Posterior vena cava (tissue), 2 donors: ENCODE measurements around the gene DPP6. TPM values are rescaled to one million over a fixed set of nuclear protein-coding genes. Genes with fewer than 3 reads are reported as not detected.
"Not testable (repeated sequence)": the region's sequence is repeated elsewhere in the genome, so short reads cannot be mapped to it uniquely, and the experiment has no call there.

Experiments used
- DNase-seq: peaks from one replicate; pipeline ENCODE4 v3.0.0-alpha.2; 2020; ENCODE audit warnings: low spot score
- intact Hi-C, 2 donors: fragments of 100-400 bp; cut with DNase I; formaldehyde crosslinking; loops; one replicate each; pipeline versions ENCODE4 v1.14.1 to v1.14.2; 2022 to 2023
- total RNA-seq, 2 donors: library from RNA; stranded (reverse); fragmentation: NEBNext Ultra II Directional; extraction: Animal tissue kit (Norgen Biotek cat#: 25700); gene quantifications; one replicate each; pipeline ENCODE4 v1.2.1, GENCODE V29; 2021
- donor health status: DM: yes; HTN: yes; CAD: no.
- donor health status: DM: yes; HTN: yes; CAD: no.

Gene DPP6
- total RNA-seq, 2 donors from 2014 or later = 0.10 to 1.2 TPM

DNA sequence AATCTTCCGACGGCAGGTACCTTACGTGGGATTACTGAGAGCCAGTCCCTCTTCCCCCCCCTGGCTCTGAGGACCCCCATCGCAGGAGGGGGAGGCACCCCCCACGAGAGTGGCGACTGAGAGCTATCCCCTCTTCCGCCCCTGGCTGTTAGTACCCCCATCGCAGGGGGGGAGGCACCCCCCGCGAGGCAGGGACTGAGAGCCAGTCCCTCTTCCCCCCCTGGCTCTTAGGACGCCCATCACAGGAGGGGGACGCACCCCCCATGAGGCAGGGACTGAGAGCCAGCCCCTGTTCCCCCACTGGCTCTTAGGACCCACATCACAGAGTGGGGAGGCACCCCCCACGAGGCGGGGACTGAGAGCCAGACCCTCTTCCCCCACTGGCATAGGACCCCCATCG is 8.4 kb downstream of the DPP6 start:
- DNase-seq = peak; percentile 63
- intact Hi-C loops = not testable (repeated sequence)

DNA sequence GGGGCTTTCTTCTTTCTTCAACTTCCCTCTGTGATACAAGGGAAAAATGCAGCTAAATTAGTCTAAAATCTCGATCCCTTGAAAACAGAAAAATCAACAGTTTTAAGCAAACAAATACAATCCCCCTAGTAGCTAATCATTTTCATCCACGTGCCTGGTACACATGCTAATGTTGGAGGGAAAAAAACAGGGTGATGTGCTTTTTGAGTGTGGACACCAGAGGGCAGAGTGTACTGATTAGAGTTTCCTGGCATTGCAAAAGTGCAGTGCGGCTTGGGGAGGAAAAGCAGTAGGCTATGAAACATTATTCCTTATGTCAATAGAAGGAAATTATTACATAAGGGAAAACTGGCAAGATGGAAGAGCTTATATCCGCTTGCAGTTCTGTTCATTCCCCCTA is 19.6 kb downstream of the DPP6 start:
- intact Hi-C loops, DNase-seq: not testable (repeated sequence)

DNA sequence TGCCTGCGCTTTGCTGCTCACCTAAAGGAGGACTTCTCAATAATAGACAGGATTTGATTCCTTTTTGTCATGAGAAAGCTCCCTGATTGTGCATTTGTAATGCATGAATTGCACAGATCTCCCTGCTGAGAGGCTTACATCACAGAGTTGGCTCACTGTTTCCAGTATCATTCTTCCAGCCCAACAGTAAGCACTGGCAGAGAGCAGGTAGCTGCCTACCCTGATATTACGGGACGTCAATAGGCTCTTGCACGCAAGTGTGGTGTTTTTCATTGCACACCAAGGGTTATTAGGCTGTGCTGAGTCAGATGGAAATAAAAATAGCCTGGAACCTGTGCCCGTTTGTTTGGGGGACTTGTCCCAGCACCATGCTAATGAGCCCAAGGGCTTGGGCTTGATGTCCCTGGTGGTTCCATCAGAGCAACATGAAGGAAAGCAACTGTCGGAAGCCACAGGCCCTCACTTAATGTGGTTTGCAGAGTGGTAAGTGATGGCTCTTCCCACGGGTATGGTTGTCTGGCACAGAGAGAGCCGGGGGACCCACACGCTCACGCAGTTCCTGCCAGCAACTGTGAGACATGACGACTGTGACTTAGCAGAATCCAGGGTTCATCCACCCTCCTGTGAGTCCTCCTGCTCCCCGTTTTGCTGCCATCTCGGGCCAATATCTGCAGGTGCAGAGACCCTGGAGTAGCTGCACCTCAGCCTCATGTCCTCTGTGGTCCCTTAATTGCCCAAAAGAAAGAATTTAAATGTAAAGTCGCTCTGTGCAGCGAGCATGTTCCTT is 20.4 kb downstream of the DPP6 start:
- intact Hi-C loops, DNase-seq: not testable (repeated sequence)

DNA sequence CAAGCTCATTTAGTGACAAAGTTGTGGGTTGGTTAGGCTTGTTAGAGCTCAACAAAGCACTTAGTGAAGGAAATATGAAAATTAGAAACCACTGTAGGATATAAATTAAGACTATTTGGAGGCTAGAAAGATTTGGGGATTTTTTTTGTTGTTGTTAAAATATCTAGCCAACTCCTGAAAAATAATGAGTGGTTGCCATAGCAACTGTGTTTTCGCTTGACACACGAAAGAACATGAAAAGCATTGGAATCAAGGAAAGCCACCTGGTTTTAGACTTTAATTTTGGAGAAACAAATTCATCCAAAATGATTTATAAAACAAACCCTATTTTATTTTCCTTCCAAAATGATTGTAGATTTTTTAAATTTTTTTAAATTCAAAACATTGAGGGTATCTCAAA is 26.3 kb downstream of the DPP6 start:
- DNase-seq, intact Hi-C loops: not testable (repeated sequence)

DNA sequence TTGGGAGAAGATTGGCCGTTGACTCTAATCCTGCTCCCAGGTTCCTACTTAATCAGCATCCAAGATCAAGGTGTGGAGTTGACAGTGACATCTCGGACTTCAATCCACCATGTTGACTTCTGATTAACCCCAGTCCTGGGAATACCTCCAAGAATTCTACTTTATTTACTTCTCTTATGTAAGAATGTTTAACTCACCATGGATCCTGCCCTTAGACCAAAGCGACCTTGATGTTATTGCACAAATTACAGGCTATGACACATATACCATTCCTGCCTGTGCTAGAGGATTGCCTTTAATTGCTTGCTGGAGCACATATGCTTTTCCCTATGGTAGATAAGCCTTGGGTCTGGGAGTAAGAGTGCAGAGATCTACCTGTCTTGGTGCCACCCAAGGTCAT is 28.1 kb downstream of the DPP6 start:
- intact Hi-C loops, DNase-seq: not testable (repeated sequence)

DNA sequence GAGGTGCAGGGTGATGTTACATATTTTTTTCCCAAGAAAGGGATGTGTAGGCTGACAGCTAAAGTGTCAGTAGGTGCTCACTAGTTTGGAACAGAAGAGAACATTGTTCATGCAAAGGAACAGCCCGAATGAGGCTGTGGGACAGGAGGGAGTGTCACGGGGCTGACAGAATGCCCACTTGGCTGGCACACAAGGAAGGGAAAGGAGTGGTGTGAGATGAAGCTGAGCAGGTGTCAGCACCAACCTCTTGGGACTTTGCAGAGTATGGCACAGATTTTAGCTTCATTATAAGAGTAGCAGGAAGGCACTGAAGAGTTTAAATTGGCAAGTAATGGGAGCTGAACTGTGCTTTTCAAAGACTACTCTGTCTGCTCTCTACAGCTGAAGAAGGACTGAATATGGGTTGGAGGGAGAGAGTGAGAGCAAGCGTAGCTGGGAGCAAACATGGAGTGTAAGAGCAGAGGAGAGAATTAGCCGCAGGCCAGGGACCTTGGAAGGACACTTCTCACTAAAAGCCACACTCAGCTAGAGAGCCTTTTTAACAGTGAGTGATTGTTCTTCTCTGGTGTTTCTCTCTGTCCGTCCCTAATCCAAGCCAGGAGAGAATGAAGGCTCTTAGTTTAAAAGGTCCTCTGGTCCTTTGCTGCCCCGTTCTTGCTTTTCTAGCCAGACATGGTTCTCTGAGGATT is 35.0 kb downstream of the DPP6 start:
- intact Hi-C loops, DNase-seq: not testable (repeated sequence)

DNA sequence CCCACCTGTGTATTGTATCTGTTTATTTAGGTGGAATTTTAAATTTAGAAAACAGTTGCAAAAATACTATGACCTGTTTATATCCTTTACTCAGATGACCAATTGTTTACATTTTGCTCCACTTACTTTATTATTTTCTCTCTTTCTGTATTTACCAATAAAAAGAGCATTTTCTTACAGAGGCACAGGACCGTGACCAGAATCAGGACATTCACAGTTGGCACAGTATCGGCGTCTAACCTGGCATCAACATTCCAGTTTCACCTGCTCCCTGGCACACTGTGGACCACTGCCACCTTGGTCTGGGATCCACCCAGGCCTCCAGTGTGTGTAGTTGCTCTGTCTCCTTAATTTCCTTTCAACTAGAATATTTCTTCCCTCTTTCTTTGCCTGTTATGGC is 39.9 kb downstream of the DPP6 start:
- intact Hi-C loops, DNase-seq: not testable (repeated sequence)

DNA sequence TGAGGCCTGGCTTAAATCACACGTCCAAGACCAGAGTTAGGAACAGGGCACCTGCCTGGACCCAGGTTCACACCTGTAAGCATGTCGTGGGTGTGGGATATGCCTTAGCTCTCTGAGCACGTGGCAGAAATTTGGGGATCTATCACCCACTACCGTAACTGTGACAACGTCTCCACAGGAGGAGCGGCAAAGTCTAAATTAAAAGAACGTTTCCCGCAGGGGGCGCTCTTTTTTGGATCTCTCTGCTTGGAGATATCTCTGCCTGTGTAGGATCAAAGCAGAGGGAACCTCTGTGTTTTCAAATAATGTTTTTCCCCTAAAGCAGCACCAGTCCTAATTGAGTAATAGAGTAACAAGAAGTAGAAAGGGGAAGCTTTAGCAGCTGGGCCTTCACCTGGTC is 43.0 kb downstream of the DPP6 start:
- DNase-seq, intact Hi-C loops: not testable (repeated sequence)

DNA sequence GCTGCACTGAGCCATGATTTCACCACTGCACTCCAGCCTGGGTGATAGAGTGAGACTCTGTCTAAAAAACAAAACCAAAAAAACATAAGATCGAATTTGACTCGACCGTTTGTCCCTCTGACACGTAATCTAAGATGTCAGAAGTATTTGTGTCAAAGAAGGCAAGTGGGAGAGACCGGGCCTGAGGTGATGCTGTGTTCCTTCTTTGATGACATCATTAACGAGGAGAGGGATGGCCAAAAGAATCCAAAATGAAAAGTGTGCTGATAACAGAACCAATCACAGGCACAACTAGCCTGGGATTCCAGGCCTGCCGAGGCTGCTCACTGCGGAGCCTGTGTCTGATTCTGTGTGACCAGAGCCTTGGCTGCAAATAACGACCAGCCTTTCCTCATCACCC is 52.9 kb downstream of the DPP6 start:
- intact Hi-C loops, DNase-seq: not testable (repeated sequence)

DNA sequence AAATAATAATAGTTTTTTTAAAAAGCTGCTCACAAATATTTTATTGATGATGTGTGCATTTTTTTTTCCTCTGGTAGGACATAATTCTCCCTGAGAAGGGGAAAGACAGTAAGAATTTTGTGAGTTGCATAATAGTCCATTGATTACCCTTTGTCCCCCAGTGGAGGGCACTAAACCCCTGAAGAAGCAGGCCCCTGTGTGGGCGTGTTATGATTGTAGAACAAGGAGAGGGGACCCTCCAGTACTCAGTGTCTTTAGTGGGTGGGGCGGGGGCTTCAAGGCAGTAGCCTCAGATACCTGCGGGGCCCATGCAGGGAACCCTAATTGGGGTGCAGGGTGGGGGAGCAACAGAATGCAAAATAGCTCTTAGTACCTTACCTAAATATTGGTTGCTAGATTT is 57.4 kb downstream of the DPP6 start:
- intact Hi-C loops = not testable (repeated sequence)

DNA sequence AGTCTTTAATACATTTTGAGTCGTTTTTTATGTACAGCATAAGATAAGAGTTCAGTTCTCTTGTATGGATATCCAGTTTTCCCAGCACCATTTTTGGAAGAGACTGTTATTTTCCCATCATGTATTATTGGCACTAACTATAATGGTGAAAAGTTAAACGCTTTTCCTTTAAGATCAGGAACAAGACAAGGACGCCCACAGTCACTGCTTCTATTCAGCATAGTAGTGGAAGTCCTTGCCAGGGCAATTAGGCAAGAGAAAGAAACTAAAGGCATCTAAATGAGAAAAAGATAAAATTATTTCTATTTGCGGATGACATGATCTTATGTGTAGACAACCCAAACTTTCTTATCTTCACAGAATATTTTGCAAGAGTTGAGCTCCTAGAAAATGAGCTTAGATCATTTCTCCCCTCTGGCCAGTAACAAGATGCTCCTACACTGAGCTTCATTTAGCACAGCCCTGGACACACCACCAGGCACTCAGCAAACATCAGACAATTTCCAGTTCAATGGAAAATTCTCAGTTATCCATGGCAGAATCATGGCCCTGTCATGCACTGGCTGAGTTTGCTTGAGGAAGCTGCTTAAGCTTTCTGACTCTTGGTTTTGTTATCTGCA is 61.6 kb downstream of the DPP6 start:
- DNase-seq, intact Hi-C loops: not testable (repeated sequence)

More for the DNA sequence above, 57.4 kb downstream of the DPP6 start:
- not testable (repeated sequence) for DNase-seq

DNA sequence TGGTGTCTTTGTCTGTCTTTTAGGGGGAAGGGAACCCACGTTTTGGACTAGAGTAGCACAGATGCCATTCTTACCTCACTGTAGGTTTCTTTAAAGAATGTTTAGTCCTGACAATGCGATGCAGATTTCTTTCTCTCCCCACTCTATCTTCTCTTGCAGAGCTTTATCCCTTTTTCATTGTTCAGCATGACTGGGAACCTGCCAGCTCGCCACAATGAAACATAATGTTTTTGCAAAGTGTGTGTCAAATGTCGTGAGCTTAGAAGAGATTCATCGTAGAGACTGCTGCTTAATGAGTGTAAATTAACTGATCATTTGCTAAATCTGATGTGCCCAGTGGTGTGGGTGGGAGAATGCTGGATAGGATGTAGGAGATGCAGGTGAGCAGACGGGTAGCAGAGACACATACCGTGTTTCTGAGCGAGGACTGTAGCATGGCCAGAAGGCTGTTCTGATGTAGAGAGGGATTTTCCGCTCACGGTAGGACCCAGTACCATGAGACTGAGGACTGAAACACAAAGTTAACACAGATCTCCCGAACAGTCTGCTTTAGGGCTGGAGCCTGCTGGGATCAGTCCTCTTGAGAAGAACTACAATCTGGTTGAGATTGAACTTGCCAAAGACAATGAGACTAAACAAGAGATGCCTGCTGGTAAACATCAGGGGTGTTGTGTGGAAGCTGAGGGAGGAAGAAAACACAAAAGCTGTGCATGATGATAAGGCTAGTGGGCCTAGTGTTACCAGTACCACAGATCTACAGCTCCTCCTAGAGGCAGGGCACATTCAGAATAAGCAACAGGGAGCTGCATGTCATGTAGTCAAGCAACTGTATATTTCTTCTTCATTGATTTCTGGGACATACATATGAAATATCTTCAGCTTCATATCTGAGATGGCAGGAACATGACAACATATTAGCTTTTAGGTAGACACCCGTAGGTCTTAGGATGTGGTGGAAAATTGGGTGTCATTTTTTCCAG is 65.5 kb downstream of the DPP6 start:
- intact Hi-C loops, DNase-seq: not testable (repeated sequence)

DNA sequence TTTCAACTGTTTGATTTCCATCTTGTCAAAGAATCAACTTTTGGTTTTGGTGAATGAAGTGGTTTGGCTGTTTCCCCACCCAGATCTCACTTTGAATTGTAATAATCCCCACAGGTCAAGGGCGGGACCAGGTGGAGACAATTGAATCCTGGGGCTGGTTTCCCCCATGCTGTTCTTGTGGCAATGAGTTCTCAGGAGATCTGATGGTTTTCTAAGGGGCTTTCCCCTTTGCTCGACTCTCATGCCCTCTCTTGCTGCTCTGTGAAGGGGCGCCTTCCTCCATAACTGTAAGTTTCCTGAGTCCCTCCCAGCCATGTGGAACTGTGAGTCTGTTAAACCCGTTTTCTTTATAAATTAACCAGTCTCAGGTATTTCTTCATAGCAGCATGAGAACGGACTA is 68.6 kb downstream of the DPP6 start:
- DNase-seq, intact Hi-C loops: not testable (repeated sequence)

DNA sequence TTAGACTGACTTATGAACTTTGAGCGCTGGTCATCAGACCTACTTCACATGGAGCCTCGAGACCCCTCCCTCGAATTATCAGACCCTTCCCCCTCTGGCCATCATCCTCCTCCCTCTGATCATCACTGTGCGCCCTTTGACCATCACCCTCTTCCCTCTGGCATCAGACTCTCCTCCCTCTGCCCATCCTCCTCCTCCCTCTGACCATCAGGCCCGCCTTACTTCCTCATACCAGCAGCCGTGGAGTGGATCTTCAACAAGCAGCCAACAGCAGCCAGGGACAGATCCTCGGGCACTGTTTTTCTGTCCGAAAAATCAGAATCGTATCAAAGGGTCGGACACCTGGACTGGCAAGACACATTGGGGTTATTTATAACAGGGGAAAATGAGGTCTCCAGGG is 70.5 kb downstream of the DPP6 start:
- intact Hi-C loops = not testable (repeated sequence)

DNA sequence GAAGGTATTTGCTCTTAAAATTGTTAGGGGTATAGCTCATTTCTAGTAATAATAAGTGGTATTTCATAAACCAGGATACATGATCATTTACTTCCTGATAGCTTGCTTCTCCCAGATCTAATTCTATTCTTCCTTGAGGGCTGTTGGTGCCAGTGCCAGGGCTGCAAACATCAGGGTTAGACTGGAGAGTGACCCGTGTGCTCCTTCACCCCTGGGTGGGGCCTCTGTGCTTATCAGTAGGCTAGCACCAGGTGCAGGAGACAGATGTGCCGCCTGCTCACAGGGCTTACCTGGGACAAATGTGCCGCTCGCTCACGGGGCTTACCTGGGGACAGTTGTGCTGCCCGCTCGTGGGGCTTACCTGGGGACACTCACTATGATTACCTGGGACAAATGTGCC is 71.2 kb downstream of the DPP6 start:
- intact Hi-C loops, DNase-seq: not testable (repeated sequence)

More for the DNA sequence above, 70.5 kb downstream of the DPP6 start:
- DNase-seq = not testable (repeated sequence)

DNA sequence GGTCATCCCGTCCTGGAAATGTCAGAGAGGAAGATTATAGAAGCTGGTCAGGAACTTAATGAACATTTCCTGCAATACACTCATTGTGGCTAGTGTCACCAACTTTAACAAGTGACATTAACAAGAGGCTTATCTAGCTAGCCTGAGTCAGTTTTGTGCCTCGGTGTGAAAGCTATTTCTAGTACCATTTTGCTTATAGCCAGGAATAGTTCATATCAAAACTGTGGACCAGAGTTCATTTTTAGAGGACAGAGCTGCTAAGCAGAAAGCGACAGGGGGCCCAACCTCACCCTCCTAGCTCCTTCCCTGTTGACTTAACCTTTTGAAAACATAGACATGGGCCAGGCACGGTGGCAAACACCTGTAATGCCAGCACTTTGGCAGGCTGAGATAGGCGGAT is 76.9 kb downstream of the DPP6 start:
- intact Hi-C loops, DNase-seq: not testable (repeated sequence)

DNA sequence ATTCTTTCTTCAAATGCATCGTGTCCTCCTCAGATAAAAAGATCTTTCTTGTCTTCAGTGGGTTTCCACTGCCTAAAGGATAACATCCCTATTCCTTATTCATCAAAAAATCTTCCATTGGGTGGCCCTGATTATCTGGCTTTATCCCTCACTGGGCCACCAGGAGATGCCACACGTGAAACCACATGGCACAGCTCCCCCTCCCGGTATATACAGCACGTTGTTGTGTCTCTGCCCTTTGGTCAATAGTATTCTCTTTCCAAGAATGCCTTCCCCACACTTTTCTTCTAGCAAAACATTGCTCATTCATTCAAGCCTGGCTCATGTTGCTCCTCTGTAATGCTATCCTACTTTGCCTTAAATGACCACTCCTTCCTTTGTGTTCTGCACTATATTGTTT is 80.4 kb downstream of the DPP6 start:
- DNase-seq, intact Hi-C loops: not testable (repeated sequence)

DNA sequence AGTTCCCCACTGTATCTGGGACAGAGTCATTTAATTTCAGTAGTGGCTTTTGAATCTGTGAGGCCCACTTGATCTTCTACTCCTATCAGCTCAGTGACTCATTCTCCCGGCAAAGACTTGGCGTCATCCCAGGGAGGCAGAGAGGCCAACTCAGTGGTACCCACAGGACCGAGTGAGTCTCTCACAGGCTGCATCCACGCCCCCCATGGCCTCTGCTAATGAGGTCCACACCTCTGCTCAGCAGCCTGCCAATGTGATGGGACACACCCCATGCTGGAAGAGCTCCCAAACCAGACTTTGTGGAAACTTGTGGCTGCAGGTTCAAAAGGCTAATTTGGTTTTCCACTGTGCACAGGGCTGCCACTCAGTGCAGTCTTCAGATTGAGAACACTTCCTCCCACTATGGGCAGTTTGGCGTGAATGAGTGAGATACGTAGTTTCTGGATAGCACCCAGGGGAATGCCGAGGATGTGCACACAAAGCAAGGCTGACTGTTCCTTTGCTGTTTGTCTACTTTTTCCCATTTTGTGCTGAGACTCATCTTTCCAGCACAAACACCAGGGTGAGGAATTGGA is 81.6 kb downstream of the DPP6 start:
- intact Hi-C loops, DNase-seq: not testable (repeated sequence)

DNA sequence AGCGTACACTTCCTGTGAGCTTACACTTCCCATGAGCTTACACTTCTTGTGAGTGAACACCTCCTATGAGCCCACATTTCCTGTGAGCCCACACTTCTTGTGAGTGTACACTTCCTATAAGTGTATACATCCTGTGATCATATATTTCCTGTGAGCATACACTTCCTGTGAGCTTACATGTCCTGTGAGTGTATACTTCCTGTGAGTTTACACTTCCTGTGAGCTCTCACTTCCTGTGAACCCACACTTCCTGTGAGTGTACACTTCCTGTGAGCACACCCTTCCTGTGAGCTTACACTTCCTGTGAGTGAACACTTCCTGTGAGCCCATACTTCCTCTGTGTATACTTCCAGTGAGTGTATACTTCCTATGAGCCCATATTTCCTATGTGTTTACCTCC is 82.5 kb downstream of the DPP6 start:
- intact Hi-C loops, DNase-seq: not testable (repeated sequence)
